Esophagus (tissue), 2 donors: ENCODE results near the gene MESP1. TPM values are rescaled to one million over a fixed set of nuclear protein-coding genes. Genes with fewer than 3 reads are reported as not detected.
A peak's percentile ranks its signal among the peaks of the same experiment; 100 is the strongest.

Experiments
- H3K27ac ChIP-seq, 2 donors: one replicate each; pipeline ENCODE4 v1.5.1; 2013; ENCODE audit warnings: low read depth in 2 of 2, mild to moderate bottlenecking in 2 of 2, inconsistent platforms in 1 of 2, low read length in 1 of 2, moderate library complexity in 1 of 2
- H3K27me3 ChIP-seq, 2 donors: one replicate each; pipeline ENCODE4 v1.6.1; 2013; ENCODE audit warnings: low read length in 2 of 2, control low read depth in 1 of 2, mild to moderate bottlenecking in 1 of 2; ENCODE audit not compliant: insufficient read depth in 2 of 2, control insufficient read depth in 1 of 2
- H3K36me3 ChIP-seq, 2 donors: one replicate each; pipeline ENCODE4 v1.6.1; 2013; ENCODE audit warnings: low read length in 1 of 2; ENCODE audit not compliant: control insufficient read depth in 2 of 2, insufficient read depth in 2 of 2
- H3K4me1 ChIP-seq, 2 donors: one replicate each; pipeline ENCODE4 v1.6.1; 2013; ENCODE audit warnings: low read length in 1 of 2; ENCODE audit not compliant: control insufficient read depth in 2 of 2, insufficient read depth in 2 of 2
- H3K4me3 ChIP-seq, 2 donors: one replicate each; pipeline ENCODE4 v1.5.1; 2013; ENCODE audit warnings: low read length in 2 of 2, mild to moderate bottlenecking in 2 of 2, low read depth in 1 of 2, moderate library complexity in 1 of 2
- H3K9me3 ChIP-seq, 2 donors: one replicate each; pipeline ENCODE4 v1.6.1; 2013; ENCODE audit warnings: mild to moderate bottlenecking in 2 of 2, low read depth in 1 of 2, low read length in 1 of 2, moderate library complexity in 1 of 2; ENCODE audit not compliant: control insufficient read depth in 2 of 2, insufficient read depth in 1 of 2
- WGBS, 2 donors: extraction: QIAGEN DNeasy Blood & Tissue Kit; methylation state at CpG; one replicate each; pipeline ENCODE4 v1.1.7; 2013; 5-methylcytosine and 5-hydroxymethylcytosine counted together
- polyA plus RNA-seq, 2 donors: library from polyadenylated mRNA; stranded (reverse); fragments of 200-250 nt; gene quantifications; one replicate each; pipeline ENCODE4 v1.2.3, GENCODE V29; 2013
- donor health status: healthy with polysubstance abuse.
- donor health status: Bipolar disorder and iron deficiency.

MESP1 gene
- polyA plus RNA-seq, 2 donors = 0.08 to 0.35 TPM

DNA sequence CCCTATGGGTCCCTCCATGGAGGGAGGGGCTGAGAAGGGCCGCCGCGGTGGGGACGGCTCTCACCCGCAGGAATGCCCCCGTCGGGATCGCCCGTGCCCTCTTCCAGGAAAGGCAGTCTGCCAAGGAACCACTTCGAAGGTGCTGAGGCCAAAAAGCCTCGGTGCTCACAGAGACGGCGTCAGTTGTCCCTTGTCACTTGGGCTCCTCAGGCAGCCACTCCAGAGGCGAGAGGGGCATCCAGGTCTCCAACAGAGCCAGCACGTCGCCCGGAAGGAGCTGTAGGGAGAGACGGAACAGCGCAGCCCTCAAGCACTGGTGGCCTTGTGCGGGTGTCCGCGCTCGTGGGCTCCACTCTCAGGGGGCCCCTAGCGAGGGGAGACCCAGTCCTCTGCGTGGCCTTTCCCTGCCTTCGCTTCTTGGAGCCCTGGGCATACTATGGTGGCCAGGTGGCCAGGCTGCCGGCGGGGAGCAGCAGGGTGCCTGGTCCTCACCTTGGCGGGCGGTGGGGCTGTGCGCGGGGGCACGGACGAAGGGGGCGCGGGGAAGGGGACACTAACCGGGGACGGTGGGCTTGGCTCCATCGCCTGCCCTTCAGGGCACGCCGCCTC lies 994 bp downstream of the MESP1 start:
- 9 to 12% methylated on average over 41 of the region's 41 CpGs for WGBS, 2 donors
- Histone ChIP-seq H3K4me1 (peaks cover 6 to 27% of the 10 kb centered on the region in 2 donors), H3K4me3 (peak overlapping the region; percentile 60 to 65), H3K9me3 (peaks cover 0 to 2% of the 10 kb centered on the region in 2 donors), H3K36me3 (no peaks in the 10 kb centered on the region), H3K27me3 (no peaks in the 10 kb centered on the region), H3K27ac (no peak overlapping the region)

DNA sequence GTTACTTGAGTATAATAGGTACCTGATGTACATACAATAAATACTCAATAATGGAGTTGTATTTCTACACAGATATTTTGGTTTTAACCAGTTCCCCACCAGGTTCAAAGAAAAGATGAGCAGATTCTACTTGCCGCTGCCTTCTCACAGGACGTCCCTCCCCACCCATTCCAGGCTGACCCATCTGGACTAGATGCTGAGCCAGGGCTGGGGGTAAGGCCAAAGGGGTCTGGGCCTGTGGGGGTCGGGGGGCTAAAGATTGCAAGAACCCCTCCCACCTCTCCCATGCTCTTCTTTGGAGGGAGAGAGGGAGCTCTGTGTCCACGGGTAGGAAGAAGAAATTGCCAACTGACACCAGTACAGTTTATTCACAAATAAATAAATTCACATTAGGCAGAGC lies 1.5 kb downstream of the MESP1 start:
- 67% methylated on average over 4 of the region's 4 CpGs for WGBS, 2 donors
- Histone ChIP-seq H3K9me3 (peaks cover 0 to 2% of the 10 kb centered on the region in 2 donors), H3K27ac (no peak overlapping the region), H3K27me3 (no peaks in the 10 kb centered on the region), H3K4me3 (no peak overlapping the region), H3K36me3 (no peaks in the 10 kb centered on the region), H3K4me1 (peaks cover 6 to 27% of the 10 kb centered on the region in 2 donors)

DNA sequence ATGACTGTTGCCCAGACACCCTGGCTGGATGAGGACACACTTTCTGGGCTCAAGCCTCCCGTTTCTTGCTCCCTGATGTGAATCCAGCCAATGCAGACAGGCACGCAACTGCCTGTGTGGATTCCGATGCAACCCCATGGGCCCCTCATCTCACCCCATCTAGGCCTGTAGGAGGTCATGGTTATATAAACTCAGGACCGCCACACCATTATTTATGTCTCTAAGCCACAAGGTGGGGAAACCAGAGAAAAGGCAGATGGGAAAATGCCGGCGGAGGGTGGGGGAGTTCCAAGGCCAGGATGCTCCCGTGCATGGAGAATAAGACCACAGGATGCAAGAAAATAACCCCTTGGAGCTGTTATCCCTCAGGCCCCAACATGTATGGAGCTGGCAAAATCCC lies 2.0 kb downstream of the MESP1 start:
- WGBS, 2 donors = 87 to 90% methylated on average over 7 of the region's 7 CpGs
- peaks cover 6 to 27% of the 10 kb centered on the region in 2 donors for H3K4me1 ChIP-seq
- H3K4me3 ChIP-seq = no peak overlapping the region
- H3K9me3 ChIP-seq = peaks cover 0 to 2% of the 10 kb centered on the region in 2 donors
- no peaks in the 10 kb centered on the region for H3K27me3 ChIP-seq
- no peaks in the 10 kb centered on the region for H3K36me3 ChIP-seq
- H3K27ac ChIP-seq = no peak overlapping the region

DNA sequence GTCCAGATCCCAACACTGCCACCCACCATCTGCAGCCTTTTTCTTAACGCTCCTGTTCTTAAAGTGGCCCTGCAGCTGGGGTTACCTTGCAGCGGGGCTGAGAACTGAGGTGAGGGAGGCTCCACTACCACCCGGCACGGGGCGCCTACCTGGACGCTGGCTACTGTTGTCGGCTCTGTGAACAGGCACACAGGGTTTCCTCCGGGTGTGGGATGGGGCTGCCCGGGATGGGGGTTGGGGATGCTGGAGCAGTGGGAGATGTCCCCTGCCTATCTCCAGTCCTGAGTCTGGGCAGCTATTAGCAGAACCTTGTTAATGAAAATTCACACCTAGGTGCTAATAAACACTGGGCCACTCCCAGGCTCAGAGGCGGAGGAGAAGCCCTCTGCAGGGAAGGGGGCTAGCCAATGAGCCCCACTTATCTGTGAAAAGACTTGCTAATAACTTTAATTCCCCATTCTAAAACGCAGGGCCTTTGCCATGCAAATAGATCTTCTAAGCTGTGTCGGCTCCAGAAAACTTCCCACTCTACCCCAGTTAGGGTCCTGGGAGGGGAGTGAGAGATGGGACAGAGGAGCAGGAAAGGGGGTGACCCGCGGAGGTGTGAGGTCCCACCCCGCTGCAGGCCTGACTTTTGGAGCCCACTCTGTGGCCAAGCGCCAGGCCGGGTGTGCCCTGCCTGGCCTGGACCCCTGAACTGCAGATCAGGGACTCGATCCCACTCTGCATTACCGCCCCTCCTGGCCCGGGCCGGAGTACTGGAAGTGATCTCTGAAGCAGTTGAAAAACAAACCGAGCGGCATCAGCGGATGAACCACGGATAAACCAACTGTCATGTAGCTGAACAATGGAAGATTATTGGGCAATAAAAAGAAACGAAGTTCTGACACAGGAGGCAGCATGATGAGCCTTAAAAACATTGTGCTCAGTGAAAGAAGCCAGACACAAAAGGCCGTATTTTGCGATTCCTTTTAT lies 3.1 kb downstream of the MESP1 start:
- 75 to 77% methylated on average over 28 of the region's 28 CpGs for WGBS, 2 donors
- peaks cover 6 to 27% of the 10 kb centered on the region in 2 donors for H3K4me1 ChIP-seq
- H3K9me3 ChIP-seq = peaks cover 0 to 2% of the 10 kb centered on the region in 2 donors
- no peak overlapping the region for H3K4me3 ChIP-seq
- no peaks in the 10 kb centered on the region for H3K27me3 ChIP-seq
- H3K36me3 ChIP-seq = no peaks in the 10 kb centered on the region
- no peak overlapping the region for H3K27ac ChIP-seq

DNA sequence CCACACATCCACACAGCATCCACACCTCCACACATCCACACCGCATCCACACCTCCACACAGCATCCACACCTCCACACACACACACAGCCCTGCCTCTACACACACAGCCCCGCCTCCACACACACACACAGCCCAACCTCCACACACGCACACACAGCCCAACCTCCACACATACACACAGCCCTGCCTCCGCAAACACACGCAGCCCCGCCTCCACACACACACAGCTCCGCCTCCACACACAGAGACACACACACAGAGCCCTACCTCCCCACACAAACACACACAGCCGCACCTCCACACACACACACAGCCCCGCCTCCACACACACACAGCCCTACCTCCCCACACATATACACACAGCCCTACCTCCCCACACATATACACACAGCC lies 4.7 kb downstream of the MESP1 start:
- no peaks in the 10 kb centered on the region for H3K36me3 ChIP-seq
- peaks cover 0 to 2% of the 10 kb centered on the region in 2 donors for H3K9me3 ChIP-seq
- no peak overlapping the region for H3K4me3 ChIP-seq
- no peaks in the 10 kb centered on the region for H3K27me3 ChIP-seq
- WGBS, 2 donors = 60 to 64% methylated on average over 9 of the region's 9 CpGs
- H3K4me1 ChIP-seq = peaks cover 3 to 24% of the 10 kb centered on the region in 2 donors
- H3K27ac ChIP-seq = no peak overlapping the region

DNA sequence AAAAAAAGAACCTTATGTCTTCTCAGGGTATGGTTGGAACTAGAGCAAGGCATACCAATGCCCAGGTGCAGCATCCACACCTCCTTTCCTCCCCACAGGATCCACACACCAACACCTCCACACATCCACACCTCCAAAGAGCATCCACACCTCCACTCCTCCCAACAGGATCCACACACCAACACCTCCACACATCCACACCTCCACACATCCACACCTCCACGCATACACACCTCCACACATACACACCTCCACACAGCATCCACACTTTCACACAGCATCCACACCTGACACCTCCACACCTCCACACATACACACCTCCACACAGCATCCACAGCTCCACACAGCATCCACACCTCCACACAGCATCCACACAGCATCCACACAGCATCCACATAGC lies 5.3 kb downstream of the MESP1 start:
- Histone ChIP-seq H3K36me3 (no peaks in the 10 kb centered on the region), H3K9me3 (peaks cover 0 to 2% of the 10 kb centered on the region in 2 donors), H3K27me3 (no peaks in the 10 kb centered on the region), H3K27ac (no peak overlapping the region), H3K4me3 (no peak overlapping the region), H3K4me1 (peaks cover 3 to 21% of the 10 kb centered on the region in 2 donors)
- 33 to 76% methylated on average over 1 of the region's 1 CpG for WGBS, 2 donors

DNA sequence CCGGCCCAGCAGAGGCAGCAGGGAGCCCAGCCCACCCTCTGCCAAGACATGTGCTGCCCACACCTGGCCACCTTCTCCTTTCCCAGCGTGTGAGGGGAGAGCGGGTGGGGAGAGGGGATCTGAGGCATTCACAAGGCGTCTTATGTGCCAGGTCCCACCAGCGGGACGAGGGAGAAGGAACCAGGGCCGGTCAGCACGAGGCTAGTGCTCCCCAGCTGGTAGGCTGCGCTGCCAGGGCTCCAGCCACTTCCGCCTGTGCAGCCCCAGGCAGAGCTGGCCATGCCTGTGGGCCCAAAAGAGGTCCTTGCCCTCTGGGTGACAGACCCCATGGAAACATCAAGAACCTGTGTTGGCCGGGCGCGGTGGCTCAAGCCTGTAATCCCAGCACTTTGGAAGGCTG lies 5.9 kb downstream of the MESP1 start:
- H3K27me3 ChIP-seq = no peaks in the 10 kb centered on the region
- WGBS, 2 donors = 82 to 83% methylated on average over 12 to 13 of the region's 13 CpGs
- no peak overlapping the region for H3K27ac ChIP-seq
- H3K9me3 ChIP-seq = peaks cover 0 to 2% of the 10 kb centered on the region in 2 donors
- no peaks in the 10 kb centered on the region for H3K36me3 ChIP-seq
- peaks cover 0 to 16% of the 10 kb centered on the region in 2 donors for H3K4me1 ChIP-seq
- H3K4me3 ChIP-seq = no peak overlapping the region

DNA sequence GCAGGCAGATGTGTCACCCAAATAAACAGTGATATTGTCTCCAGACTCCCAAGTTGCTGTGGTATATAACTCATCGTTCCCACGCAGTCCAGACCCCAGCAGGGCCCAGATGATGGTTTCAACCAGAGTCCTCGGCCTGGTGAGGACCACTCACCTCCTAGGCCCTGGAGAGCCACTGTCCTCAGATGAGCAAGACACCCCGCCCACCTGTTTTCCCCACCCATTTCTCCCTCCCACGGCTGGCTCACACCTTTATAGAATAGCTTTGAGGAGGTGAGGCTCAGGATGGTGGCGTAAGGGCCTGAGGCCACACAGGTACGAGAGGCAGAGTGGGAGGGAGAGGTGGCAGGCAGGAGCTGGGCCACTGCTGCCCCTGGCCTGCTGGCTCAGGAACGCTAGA lies 7.5 kb downstream of the MESP1 start:
- 63 to 79% methylated on average over 8 of the region's 8 CpGs for WGBS, 2 donors
- Histone ChIP-seq H3K9me3 (peaks cover 0 to 2% of the 10 kb centered on the region in 2 donors), H3K4me3 (no peak overlapping the region), H3K36me3 (no peaks in the 10 kb centered on the region), H3K27me3 (no peaks in the 10 kb centered on the region), H3K27ac (no peak overlapping the region), H3K4me1 (peaks cover 0 to 12% of the 10 kb centered on the region in 2 donors)

DNA sequence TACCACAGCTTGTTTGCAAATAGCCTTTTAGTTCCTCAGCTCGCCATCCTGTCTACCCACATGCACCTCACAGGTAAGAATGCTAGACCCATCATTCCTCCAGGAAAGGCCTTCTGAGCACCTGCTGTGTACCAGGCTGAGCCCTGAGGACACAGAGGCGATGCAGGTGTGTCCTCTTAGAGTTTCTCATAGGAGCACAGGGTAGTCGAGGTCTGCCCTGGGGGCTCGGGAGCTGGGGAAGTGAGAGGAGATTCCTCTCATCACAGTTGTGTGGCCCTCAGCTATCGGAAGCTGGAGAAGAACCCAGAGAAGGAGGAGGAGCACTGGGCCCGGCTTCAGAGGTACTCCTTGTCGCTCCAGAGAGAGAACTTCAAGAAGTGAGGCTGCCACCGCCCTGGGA lies 8.0 kb downstream of the MESP1 start:
- WGBS, 2 donors = 81 to 83% methylated on average over 8 of the region's 8 CpGs
- Histone ChIP-seq H3K4me3 (no peak overlapping the region), H3K9me3 (peaks cover 0 to 2% of the 10 kb centered on the region in 2 donors)

More for the DNA sequence above, 8.0 kb downstream of the MESP1 start:
- H3K27me3 ChIP-seq = no peaks in the 10 kb centered on the region
- H3K27ac ChIP-seq = no peak overlapping the region
- H3K36me3 ChIP-seq = no peaks in the 10 kb centered on the region
- H3K4me1 ChIP-seq = peaks cover 0 to 12% of the 10 kb centered on the region in 2 donors
